Measurements from ENCODE around the gene VSIG2.

VSIG2 gene

DNA sequence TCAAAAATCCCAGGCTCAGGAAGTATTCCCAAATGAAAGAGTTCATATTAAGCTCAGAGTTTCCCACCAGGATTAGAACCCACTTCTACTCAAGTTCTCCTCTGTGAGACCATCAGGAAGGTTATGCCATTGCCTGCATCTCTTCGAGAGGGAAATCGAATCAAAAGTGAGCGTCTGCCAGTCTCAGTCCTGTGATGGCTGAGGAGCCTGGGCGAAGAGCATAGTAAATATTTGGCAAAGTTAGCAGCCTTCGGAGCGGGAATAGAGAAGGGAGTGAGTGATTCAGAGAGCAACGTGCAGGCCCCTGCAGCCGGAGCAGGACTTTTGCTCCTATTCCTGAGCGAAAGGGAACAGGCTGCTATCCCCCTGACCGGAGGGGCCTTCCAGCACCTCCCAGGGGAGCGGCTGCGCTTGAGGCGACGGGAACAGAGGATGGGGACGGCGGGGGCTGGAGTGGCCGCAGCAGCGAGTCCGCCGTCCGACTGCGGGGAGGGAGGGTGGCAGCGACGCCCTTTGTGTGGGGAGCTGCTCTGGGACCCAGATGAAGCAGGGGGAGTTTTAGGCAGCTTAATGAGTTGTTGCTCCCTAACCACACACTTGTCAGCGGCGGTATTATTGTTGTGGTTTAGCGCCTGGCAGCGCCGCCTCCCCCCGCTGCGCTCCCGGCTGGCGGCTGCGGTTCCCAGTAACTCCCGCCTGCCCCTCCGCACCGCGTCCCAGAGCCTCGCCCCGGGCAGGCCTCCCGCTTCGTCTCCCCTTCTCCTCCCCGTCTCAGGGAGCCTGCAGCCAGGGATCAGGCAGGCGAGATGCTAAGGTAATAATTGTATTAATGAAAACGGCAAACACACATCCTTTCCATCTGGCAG lies 34.0 kb downstream of the VSIG2 start:
- peak; percentile 22 for DNase-seq

DNA sequence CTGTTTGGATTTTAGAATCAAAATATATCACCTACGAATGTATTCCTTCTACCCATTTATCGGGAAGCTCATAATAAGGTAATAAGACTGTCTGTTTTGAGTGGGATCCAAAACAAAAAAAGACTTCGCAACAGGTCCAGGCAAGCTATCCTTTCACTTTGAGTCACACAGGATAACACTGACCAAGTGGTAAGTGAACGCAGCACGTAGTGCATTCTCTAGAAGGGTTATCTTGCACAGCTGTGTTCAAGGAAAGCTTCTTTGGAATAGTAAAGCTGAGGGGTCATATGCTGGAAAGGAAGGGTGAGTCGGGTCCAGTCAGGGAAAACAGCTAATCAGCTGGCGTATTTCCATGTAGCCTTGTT lies 34.7 kb downstream of the VSIG2 start:
- no peak for DNase-seq

DNA sequence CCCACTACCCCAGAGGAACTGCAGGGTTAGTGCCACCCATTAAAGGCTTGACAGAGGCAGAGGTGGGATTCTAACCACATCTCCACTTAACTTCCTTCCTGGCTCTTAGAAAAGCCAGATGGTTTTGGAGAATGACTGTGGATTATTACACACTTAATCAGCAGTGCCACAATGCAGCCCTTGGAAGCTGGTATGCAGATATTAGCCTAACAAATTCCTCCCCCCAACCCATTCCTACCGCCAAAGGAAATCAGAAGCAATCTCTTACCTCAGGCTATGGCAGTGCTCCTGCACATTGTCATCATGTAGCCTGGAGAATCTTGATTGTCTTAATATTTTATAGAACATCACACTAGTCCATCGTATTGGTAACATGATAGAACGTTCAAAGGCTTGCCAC lies 35.5 kb downstream of the VSIG2 start:
- peak; percentile 13 for DNase-seq

DNA sequence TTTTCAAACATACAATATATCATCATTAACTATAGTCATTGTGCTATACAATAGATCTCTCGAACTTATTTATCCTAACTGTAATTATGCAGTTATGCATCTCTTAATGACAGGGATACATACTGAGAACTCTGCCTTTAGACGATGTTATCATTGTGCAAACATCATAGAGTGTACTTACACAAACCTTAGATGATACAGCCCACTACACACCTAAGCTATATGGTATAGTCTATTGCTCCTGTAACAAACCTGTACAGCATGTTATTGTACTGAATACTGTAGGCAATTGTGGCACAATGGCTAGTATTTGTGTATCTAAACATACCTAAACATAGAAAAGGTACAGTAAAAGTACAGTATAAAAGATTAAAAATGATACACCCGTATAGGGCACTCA lies 39.7 kb downstream of the VSIG2 start:
- DNase-seq, result no peak

DNA sequence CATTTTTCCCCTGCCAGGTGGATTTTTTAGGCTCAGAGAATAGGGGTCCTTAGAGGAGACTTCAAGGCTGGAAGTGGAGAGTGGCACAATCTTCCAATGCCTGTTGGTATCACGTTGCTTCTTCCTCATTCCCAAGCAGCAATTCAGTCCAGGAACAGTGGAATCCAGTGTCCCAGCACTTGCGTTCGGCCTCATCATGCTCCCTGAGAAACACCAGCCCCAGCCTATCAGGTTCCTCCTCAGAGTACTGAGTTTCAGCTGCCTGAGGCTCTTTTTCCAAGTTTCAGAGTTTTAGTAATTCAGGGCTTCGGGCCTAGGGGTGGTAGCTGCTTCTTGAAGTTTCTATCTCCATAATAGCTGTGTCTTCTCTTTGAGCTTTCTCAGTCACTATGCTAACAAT lies 44.2 kb downstream of the VSIG2 start:
- DNase-seq, result no peak

DNA sequence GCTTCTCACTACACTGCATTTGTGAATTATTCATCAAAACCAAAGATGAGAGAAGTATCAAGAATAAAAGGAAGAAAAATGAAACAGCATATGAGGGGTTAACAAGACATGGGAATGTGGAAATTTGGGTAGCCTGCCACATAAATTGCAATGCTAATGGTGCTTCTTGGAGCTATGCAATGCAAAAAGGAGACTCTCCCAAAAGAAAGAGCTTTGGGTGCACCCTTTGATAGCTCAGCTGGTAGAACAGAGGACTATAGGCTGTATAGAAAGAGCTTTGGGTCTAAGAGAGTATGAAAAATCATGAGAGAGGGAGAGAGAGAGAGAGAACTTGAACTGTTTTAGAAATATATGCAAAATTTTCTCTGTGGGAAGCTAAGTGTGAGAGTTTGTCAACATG lies 52.0 kb downstream of the VSIG2 start:
- no peak for DNase-seq

DNA sequence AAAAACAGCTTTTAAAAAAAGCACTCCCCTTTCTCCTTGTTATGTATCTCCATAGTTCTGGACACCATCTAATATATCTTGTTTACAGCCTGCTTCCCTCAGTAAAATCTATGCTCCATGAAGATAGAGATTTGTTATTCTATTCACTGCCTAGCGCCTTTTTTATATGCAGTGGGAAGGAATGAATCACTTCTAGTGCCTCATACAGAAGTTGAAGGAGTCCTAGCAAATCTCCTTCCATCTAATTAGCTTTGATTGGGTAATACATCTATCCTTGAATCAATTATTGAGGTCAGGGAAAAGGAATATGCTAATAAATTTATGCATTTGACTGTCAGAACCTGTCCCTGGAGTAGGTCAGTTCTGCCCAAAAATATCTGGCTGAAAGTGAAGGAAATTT lies 52.5 kb downstream of the VSIG2 start:
- no peak for DNase-seq

All from fibroblast of skin of right quadriceps (primary cell).